Stimulated activated CD4-positive, alpha-beta T cell treated with anti-CD3 and anti-CD28 coated beads, Interleukin-15, amount 100 ng/mL, for 1 hour (primary cell): ENCODE results near the gene METTL17.

Source experiments
- DNase-seq, 2 donors: peaks; one replicate each; pipeline ENCODE4 v3.0.0-alpha.2; 2020; ENCODE audit warnings: low read depth in 1 of 2, low spot score in 1 of 2

Gene METTL17

DNA sequence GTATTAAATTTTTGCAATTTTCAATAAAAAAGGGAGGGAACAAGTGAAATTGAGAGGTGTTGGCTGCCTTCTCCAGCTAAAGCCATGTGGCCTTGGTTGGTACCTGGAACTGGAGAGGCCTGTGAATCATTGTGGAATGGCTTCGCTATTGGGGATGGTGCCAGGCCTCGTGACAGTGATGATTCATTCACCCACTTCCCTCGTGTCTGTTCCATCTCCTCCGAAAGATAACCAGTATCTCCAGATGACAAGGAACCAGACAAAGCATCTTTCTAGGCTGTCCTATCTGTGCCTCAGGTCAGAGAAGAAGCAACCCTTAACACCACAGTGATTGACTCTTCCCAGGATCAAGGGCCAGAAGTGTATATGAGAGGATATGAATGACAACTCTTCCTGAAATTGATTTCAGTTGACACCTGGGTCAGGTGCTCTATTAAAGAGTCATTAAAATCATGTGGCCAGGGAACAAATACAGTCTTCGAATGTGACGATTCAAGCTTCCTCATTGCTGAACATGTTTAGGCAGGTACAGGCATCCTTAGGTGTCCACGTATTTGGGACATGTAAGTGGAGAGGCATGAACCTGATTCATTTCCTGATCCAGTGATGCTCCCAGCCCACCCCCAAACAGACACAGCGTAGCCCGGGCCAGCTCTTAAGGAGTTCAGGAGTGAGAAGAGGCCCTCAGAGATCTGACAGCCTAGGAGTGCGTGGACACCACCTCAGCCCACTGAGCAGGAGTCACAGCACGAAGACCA is 52.1 kb downstream of the METTL17 start, which contains the start of gene RNASE7:
TSS of gene RNASE7 (plus strand) at position 687 of the 758 bp plus-strand sequence. CDS start 631 bp downstream, outside the sequence.
- no peak for DNase-seq

GRCh38 chr14:21042918-21043317 is 53.1 kb downstream of the METTL17 start:
- no peak for DNase-seq

GRCh38 chr14:21043387-21043973 is 53.7 kb downstream of the METTL17 start:
- no peak for DNase-seq

GRCh38 chr14:21043974-21044618 is 54.3 kb downstream of the METTL17 start:
- no peak for DNase-seq
